LNCAP (cell line): Measurements from ENCODE around the gene SGPP1.

ENCODE experiments used
- TF ChIP-seq, protein P1 (sequence below): fragments of 450-650 bp; IDR thresholded peaks from 2 replicates; pipeline ENCODE4 v1.5.1; 2017; ENCODE audit warnings: mild to moderate bottlenecking

The SGPP1 gene

DNA sequence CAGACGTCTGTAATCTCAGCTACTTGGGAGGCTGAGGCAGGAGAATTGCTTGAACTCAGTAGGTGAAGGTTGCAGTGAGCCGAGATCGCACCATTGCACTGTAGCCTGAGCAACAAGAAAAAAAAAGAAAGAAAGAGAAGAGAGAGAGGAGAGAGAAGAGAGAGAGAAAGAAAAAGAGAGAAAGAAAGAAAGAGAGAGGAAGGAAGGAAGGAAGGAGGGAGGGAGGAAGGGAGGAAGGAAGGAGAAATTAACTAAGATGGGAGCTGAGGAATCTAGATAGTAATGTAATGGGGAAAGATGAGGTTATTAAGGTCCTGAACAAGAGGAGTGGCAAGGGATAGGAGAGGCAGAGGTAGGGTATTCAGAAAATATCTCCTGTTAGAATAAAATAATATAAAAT lies 17.4 kb upstream of the SGPP1 start:
- TF ChIP-seq, protein P1, sequence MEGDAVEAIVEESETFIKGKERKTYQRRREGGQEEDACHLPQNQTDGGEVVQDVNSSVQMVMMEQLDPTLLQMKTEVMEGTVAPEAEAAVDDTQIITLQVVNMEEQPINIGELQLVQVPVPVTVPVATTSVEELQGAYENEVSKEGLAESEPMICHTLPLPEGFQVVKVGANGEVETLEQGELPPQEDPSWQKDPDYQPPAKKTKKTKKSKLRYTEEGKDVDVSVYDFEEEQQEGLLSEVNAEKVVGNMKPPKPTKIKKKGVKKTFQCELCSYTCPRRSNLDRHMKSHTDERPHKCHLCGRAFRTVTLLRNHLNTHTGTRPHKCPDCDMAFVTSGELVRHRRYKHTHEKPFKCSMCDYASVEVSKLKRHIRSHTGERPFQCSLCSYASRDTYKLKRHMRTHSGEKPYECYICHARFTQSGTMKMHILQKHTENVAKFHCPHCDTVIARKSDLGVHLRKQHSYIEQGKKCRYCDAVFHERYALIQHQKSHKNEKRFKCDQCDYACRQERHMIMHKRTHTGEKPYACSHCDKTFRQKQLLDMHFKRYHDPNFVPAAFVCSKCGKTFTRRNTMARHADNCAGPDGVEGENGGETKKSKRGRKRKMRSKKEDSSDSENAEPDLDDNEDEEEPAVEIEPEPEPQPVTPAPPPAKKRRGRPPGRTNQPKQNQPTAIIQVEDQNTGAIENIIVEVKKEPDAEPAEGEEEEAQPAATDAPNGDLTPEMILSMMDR: no peak

DNA sequence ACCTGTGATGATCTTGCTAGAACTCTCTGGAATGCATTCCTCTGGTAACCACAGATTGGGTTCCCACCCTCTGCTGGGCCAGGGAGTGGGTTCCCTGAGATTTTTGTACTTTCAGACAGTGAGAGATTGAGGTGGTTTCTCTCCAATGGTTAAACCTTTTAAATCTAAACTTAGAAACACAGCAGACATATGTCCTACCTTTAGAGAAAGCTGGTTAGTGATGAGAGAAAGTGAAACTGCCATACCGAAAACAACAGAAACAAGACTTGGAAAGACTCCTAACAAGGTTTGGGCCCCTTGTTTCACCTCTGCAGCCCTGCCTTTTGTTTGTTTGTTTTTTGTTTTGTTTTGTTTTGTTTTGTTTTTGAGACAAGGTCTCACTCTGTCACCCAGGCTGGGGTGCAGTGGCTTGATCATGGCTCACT lies 9.7 kb upstream of the SGPP1 start:
- TF ChIP-seq, protein P1: no peak

DNA sequence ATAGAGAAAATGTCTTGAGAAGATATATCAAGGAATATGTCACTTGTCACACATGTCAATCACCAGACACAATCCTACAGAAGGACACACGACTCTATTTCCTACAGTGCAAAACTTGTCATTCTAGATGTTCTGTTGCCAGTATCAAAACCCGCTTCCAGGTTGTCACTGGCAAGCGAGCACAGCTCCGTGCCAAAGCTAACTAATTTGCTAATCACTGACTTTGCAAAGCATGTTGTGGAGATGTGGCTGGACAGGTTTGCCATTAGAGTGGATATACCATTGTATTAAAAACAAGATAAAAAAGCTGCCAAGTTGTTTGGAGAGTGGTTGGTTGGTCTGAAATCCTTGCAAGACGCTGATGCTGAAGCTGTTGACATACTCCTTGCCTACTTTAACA lies 7.9 kb upstream of the SGPP1 start:
- TF ChIP-seq, protein P1: no peak

DNA sequence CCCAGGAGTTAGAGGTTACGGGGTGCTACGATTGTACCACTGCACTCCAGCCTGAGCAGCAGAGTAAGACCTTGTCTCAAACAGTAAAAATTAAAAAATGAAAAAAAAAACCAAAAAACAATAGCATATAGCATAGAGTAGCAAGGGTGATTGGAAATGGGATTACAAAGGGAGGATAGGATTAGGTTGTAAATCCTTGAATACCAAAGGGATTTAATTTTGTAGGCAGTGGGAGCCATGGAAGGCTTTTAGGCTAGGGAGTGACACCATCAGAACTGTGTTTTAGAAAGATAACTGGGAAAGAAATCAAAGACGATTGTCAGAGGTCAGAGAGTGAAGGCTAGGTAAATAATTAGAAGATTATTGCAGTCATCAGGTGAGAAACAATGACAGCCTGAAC lies 2.8 kb upstream of the SGPP1 start:
- TF ChIP-seq, protein P1: no peak

DNA sequence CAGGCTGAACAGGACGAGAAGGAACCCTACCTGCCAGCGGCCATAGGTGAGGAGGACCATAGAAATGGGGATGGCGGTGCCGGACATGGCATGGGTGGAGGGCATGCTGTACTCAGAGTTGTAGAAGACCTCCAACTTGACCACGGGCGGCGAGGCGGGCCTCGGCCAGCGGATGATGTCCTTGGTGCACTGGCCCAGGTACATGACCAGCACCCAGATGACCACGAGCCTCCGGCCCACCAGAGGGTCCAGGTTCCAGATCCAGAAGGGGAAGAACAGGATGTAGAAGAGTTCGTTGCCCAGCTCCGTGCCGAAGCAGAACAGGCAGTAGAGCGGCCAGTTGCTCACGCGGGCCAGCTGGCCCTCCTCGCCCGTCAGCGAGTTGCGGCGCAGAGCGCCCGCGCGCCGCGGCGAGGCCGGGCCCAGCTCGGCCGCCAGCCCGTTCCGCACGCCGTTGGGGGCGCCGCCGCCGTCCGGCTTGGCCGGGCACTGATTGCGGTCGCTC lies 582 bp downstream of the SGPP1 start:
- TF ChIP-seq, protein P1: no peak

DNA sequence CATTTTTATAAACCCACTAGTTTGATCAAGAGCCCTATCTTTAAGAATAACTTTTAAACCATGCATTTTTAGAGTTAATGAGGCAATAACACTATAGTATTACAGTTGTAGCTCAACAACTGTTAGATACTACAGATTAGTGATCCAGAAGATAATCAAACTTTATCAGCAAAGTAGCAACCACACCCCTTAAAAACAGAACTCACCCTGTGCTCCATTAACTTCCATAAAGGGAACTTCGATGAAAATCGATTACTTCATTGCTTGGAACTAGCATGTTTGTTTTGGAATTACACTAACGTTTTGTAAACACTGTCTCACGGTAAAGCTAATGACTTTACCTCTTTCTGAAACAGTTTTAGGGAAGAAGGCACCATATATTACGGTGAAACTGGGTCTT lies 1.4 kb downstream of the SGPP1 start:
- TF ChIP-seq, protein P1: no peak

DNA sequence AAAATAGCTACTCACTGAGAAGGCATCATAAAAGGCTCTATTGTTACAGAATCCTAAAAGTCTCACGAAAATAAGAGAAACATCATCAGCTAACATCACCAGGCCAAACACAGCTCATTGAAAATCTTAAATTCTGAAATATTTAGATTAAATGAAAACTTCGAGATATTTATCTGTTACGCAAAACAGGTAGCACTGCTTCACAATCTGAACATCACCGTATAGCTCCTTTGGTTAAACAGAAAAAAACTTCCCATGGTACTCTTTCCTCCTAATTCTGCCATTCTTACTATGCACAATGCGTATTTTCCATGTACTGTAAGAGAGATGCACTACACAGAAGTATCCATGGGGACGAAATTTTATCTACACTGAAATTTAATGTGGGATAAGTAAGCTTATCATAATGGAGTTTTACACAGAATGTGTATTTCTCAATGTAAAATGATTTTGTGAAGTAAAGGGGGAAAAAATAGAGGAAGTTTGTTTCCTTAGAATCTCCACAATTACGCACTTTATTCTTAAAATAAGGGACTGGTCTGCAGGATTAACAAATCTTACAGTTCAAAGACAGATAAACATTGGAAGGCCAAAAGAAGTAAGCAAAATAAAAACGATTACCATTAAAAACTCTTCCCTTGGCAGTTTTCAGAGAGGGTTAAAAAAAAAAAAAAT lies 1.9 kb downstream of the SGPP1 start:
- TF ChIP-seq, protein P1: no peak

DNA sequence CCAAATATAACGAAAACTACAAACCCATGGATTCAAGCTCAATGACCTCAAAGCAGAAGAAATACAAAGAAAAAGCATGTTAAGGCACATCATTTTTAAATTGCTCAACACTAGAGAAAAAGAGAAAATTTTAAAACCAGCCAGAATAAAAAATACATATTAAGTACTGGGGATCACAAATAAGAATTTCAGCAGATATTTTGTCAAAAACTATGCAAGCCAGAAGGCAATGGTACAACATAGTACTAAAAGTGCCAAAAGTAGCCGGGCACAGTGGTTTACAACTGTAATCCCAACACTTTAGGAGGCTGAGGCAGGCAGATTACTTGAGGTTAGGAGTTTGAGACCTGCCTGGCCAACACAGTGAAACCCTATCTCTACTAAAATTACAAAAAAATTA lies 10.2 kb downstream of the SGPP1 start:
- TF ChIP-seq, protein P1: no peak
